Activated T-cell treated with anti-CD3 and anti-CD28 coated beads, Interleukin-2, amount 50 U/mL, for 4 hours (primary cell): ENCODE data around the gene RNF128. TPM values are rescaled to one million over a fixed set of nuclear protein-coding genes. Genes with fewer than 3 reads are reported as not detected.
A peak's percentile ranks its signal among the peaks of the same experiment; 100 is the strongest.
"Not testable (repeated sequence)": the region's sequence is repeated elsewhere in the genome, so short reads cannot be mapped to it uniquely, and the experiment has no call there.

Experiments
- ATAC-seq, 2 donors: fragments of 200-7000 bp; cut with Tn5 transposase; one replicate each; pipeline ENCODE4 v1.10.0; 2021
- DNase-seq: peaks from one replicate; pipeline ENCODE4 v3.0.0-alpha.2; 2020
- H3K27me3 Mint-ChIP-seq: one replicate; pipeline ENCODE4 v1.8.0; 2021; ENCODE audit warnings: low read depth, mixed read lengths
- H3K36me3 Mint-ChIP-seq: one replicate; pipeline ENCODE4 v1.8.0; 2022; ENCODE audit warnings: mixed read lengths; ENCODE audit not compliant: insufficient read depth
- H3K4me1 Mint-ChIP-seq: one replicate; pipeline ENCODE4 v1.8.0; 2021; ENCODE audit warnings: low read depth, mixed read lengths
- H3K4me3 Mint-ChIP-seq: one replicate; pipeline ENCODE4 v1.8.0; 2021; ENCODE audit warnings: mild to moderate bottlenecking, moderate library complexity, mixed read lengths
- H3K9me3 Mint-ChIP-seq: one replicate; pipeline ENCODE4 v1.8.0; 2021; ENCODE audit warnings: mixed read lengths
- total RNA-seq, 3 donors: library from RNA; stranded (reverse); gene quantifications; one replicate each; pipeline ENCODE4 v1.2.1, GENCODE V29; 2021

The RNF128 gene
- total RNA-seq, 3 donors from 2014 or later, result 0.08 TPM; not detected in 2

- DNase-seq (no peak), ATAC-seq (no peak)
- H3K4me1 Mint-ChIP-seq, result no peaks in the 10 kb centered on the region
- peaks cover 10% of the 10 kb centered on the region for H3K27me3 Mint-ChIP-seq
- no peaks in the 10 kb centered on the region for H3K36me3 Mint-ChIP-seq
- H3K4me3 Mint-ChIP-seq, result no peak overlapping the region
- H3K9me3 Mint-ChIP-seq, result no peaks in the 10 kb centered on the region
Measured at GRCh38 chrX:106783716-106784115, 57.2 kb downstream of the RNF128 start.

DNA sequence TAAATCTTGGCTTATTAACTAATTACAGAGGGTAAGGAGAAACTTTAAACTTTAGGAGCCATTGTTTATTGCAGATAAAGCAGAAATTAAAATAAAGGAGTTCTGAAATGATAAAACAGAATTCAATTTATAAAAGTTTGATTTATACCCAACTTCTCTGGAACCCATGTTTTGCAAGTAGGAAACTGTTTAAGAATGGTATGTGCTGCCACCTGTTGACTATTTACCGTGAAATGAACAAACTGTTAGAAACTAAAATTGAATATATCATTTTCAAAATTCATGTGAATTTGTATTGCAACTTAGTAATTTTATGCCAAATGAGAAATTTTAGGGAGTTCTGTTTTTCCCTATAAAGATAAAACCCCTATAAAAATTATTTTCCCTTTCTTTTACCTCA is 65.0 kb downstream of the RNF128 start:
- no peaks in the 10 kb centered on the region for H3K4me1 Mint-ChIP-seq
- DNase-seq (no peak), ATAC-seq (no peak)
- H3K4me3 Mint-ChIP-seq, result no peak overlapping the region
- no peaks in the 10 kb centered on the region for H3K9me3 Mint-ChIP-seq
- H3K36me3 Mint-ChIP-seq, result no peaks in the 10 kb centered on the region
- peaks cover 3% of the 10 kb centered on the region for H3K27me3 Mint-ChIP-seq

GRCh38 chrX:106802063-106802387 is 75.5 kb downstream of the RNF128 start:
- Mint-ChIP-seq H3K36me3 (no peaks in the 10 kb centered on the region), H3K27me3 (peaks cover 35% of the 10 kb centered on the region), H3K9me3 (no peaks in the 10 kb centered on the region), H3K4me3 (peak overlapping the region; percentile 89), H3K4me1 (peaks cover 10% of the 10 kb centered on the region)
- DNase-seq, result no peak
- ATAC-seq, result no peak

GRCh38 chrX:106802388-106803275 is 76.1 kb downstream of the RNF128 start, which contains the start of gene TBC1D8B:
TSS of gene TBC1D8B (plus strand) at chrX:106802673. CDS start at chrX:106802854, 181 bp downstream.
- peak; percentile 84 to 92 for ATAC-seq
- Mint-ChIP-seq H3K4me3 (peak within 1 kb of the TSS; percentile 89), H3K36me3 (no peaks in the 10 kb centered on the region), H3K4me1 (peaks cover 10% of the 10 kb centered on the region), H3K9me3 (no peaks in the 10 kb centered on the region), H3K27me3 (peaks cover 37% of the 10 kb centered on the region)
- DNase-seq, result peak; percentile 5

DNA sequence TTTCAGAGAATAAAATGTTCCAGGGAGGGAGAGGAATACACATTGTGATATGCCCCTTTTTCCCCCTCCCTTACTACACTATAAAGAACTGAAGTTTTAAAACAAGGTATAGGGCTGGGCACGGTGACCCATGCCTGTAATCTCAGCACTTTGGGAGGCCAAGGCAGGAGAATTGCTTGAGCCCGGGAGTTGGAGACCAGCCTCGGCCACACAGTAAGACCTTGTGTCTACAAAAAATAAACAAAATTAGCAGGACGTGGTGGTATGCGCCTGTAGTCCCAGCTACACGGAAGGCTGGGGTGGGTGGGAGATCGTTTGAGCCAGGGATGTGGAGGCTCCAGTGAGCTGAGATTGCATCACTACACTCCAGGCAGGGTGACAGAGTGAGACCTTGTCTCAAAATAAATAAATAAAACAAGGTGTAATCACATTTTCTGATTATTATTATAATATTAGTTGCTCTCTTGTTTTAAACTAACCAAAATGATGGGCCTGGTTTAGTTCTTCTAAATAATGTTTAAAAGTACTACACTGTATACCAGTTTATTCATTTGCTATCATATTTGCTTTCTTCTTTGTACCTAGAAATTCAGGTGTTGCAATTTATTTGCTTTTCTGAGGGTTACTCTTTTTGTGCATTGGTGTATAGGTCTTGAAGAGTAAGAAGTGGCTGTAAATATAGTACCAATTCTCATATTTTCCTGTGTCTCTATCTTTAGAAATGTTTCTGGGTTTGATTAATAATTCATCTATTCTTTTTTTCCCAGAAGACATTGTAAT is 84.8 kb downstream of the RNF128 start:
- Mint-ChIP-seq H3K9me3 (no peaks in the 10 kb centered on the region), H3K4me1 (no peaks in the 10 kb centered on the region), H3K4me3 (no peak overlapping the region), H3K27me3 (peaks cover 5% of the 10 kb centered on the region), H3K36me3 (no peaks in the 10 kb centered on the region)
- no peak for DNase-seq
- no peak for ATAC-seq

GRCh38 chrX:106812930-106813329 is 86.4 kb downstream of the RNF128 start:
- not testable (repeated sequence) for H3K36me3 Mint-ChIP-seq, H3K4me1 Mint-ChIP-seq, DNase-seq, H3K9me3 Mint-ChIP-seq, H3K4me3 Mint-ChIP-seq, H3K27me3 Mint-ChIP-seq, ATAC-seq

DNA sequence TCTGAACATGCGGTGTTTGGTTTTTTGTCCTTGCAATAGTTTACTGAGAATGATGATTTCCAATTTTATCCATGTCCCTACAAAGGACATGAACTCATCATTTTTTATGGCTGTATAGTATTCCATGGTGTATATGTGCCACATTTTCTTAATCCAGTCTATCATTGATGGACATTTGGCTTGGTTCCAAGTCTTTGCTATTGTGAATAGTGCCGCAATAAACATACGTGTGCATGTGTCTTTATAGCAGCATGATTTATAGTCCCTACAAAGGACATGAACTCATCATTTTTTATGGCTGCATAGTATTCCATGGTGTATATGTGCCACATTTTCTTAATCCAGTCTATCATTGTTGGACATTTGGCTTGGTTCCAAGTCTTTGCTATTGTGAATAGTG is 87.6 kb downstream of the RNF128 start:
- not testable (repeated sequence) for ATAC-seq, H3K4me3 Mint-ChIP-seq, H3K36me3 Mint-ChIP-seq, H3K9me3 Mint-ChIP-seq, H3K4me1 Mint-ChIP-seq, H3K27me3 Mint-ChIP-seq, DNase-seq

Other genes starting within 250 kb of the RNF128 start
- 1 to 10 TPM; 4.3 to 5.2 (median 4.3) TPM for gene RADX, start 114.7 kb upstream of the RNF128 start, total RNA-seq
- gene TBC1D8B, start 76.0 kb downstream of the RNF128 start, total RNA-seq, result under 1 TPM; 0.18 to 0.61 (median 0.43) TPM
- gene RIPPLY1, start 176.6 kb downstream of the RNF128 start, total RNA-seq, result not detected
- not detected for gene CLDN2, start 193.7 kb downstream of the RNF128 start, total RNA-seq